Measurements from ENCODE around the gene LSAMP.

DNA sequence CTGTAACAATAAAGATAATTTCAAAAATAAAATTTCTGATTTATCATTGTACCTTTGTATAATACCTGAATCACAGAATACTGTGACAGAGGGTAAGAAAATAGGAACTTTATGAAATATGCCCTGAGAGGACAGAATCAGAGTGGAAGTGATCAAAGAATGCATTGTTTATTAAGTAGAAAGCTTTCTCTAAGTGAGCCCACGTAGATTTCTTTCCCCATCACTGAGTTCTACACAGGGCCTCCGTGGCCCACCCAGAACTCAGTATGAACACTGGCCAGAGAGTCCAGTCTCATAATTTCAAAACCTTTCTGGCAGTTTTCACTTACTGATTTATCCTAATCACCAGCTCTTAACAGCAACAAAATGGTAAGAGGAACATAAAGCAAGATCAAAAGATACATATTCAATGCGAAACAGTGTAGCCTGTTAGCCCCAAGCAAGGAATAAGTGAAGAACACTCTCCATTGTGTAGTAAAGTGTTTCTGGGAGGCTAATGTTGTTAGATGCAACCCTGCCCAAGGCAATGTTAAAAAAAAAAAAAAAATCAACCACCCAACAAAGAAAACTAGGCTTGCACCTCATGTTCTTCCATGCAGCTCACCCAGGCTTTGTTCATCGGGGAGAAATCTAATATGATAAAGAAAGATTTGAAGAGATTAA lies 341.3 kb downstream of the LSAMP start:
- TF ChIP-seq, protein P1, sequence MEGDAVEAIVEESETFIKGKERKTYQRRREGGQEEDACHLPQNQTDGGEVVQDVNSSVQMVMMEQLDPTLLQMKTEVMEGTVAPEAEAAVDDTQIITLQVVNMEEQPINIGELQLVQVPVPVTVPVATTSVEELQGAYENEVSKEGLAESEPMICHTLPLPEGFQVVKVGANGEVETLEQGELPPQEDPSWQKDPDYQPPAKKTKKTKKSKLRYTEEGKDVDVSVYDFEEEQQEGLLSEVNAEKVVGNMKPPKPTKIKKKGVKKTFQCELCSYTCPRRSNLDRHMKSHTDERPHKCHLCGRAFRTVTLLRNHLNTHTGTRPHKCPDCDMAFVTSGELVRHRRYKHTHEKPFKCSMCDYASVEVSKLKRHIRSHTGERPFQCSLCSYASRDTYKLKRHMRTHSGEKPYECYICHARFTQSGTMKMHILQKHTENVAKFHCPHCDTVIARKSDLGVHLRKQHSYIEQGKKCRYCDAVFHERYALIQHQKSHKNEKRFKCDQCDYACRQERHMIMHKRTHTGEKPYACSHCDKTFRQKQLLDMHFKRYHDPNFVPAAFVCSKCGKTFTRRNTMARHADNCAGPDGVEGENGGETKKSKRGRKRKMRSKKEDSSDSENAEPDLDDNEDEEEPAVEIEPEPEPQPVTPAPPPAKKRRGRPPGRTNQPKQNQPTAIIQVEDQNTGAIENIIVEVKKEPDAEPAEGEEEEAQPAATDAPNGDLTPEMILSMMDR (IDR thresholded peaks at IDR 0.05), result no peak
- TF ChIP-seq FOSL2 (IDR thresholded peaks at IDR 0.05), result no peak
- no peak for TF ChIP-seq FOSL2 (CRISPR knock-in tag; IDR thresholded peaks at IDR 0.05)
- no peak for TF ChIP-seq MAZ (IDR thresholded peaks at IDR 0.05; ENCODE audit: borderline replicate concordance, low read depth, low read length)
- TF ChIP-seq RARB (CRISPR knock-in tag; IDR thresholded peaks at IDR 0.05), result no peak
- TF ChIP-seq PHF8 (IDR thresholded peaks at IDR 0.05; ENCODE audit: borderline replicate concordance, low read depth), result no peak
- TF ChIP-seq POLR2A (IDR thresholded peaks at IDR 0.05; ENCODE audit: low read length), result no peak
- TF ChIP-seq EP300 (IDR thresholded peaks at IDR 0.05), result no peak
- TF ChIP-seq NFE2L2 (conservative IDR thresholded peaks at IDR 0.05; ENCODE audit: low read length), result no peak
- TF ChIP-seq, protein P2, sequence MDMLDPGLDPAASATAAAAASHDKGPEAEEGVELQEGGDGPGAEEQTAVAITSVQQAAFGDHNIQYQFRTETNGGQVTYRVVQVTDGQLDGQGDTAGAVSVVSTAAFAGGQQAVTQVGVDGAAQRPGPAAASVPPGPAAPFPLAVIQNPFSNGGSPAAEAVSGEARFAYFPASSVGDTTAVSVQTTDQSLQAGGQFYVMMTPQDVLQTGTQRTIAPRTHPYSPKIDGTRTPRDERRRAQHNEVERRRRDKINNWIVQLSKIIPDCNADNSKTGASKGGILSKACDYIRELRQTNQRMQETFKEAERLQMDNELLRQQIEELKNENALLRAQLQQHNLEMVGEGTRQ (IDR thresholded peaks at IDR 0.05), result no peak
- TF ChIP-seq MAFK (IDR thresholded peaks at IDR 0.05; ENCODE audit: partially characterized antibody), result no peak
- TF ChIP-seq, protein P3, sequence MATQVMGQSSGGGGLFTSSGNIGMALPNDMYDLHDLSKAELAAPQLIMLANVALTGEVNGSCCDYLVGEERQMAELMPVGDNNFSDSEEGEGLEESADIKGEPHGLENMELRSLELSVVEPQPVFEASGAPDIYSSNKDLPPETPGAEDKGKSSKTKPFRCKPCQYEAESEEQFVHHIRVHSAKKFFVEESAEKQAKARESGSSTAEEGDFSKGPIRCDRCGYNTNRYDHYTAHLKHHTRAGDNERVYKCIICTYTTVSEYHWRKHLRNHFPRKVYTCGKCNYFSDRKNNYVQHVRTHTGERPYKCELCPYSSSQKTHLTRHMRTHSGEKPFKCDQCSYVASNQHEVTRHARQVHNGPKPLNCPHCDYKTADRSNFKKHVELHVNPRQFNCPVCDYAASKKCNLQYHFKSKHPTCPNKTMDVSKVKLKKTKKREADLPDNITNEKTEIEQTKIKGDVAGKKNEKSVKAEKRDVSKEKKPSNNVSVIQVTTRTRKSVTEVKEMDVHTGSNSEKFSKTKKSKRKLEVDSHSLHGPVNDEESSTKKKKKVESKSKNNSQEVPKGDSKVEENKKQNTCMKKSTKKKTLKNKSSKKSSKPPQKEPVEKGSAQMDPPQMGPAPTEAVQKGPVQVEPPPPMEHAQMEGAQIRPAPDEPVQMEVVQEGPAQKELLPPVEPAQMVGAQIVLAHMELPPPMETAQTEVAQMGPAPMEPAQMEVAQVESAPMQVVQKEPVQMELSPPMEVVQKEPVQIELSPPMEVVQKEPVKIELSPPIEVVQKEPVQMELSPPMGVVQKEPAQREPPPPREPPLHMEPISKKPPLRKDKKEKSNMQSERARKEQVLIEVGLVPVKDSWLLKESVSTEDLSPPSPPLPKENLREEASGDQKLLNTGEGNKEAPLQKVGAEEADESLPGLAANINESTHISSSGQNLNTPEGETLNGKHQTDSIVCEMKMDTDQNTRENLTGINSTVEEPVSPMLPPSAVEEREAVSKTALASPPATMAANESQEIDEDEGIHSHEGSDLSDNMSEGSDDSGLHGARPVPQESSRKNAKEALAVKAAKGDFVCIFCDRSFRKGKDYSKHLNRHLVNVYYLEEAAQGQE (IDR thresholded peaks at IDR 0.05), result no peak
- no peak for TF ChIP-seq ESRRA (IDR thresholded peaks at IDR 0.05; ENCODE audit: borderline replicate concordance, low read length)
